ENCODE results near the gene PRRC2A. TPM values are rescaled to one million over a fixed set of nuclear protein-coding genes. Genes with fewer than 3 reads are reported as not detected.
A peak's percentile ranks its signal among the peaks of the same experiment; 100 is the strongest.

The PRRC2A gene
- total RNA-seq, 1 donor from 2014 or later, result 133 TPM

GRCh38 chr6:31609519-31610406, 10.8 kb upstream of the PRRC2A start:
- no peak overlapping the region for H3K4me3 ChIP-seq
- intact Hi-C loops (cut with DNase I), result no loop called here
- ATAC-seq (no peak), DNase-seq (no peak)
- H3K36me3 ChIP-seq, result no peaks in the 10 kb centered on the region
- H3K27ac ChIP-seq, result no peak overlapping the region
- H3K27me3 ChIP-seq (ENCODE audit: low read depth), result no peaks in the 10 kb centered on the region
- peaks cover 5% of the 10 kb centered on the region for H3K4me1 ChIP-seq
- H3K9me3 ChIP-seq, result no peaks in the 10 kb centered on the region
- TF ChIP-seq CTCF (IDR thresholded peaks at IDR 0.05), result no peak

GRCh38 chr6:31610968-31611367, 9.5 kb upstream of the PRRC2A start:
- intact Hi-C loops (cut with DNase I), result no loop called here
- no peaks in the 10 kb centered on the region for H3K36me3 ChIP-seq
- no peak for DNase-seq
- no peak overlapping the region for H3K27ac ChIP-seq
- H3K4me1 ChIP-seq, result peaks cover 5% of the 10 kb centered on the region
- no peak for TF ChIP-seq CTCF (IDR thresholded peaks at IDR 0.05)
- H3K4me3 ChIP-seq, result no peak overlapping the region
- no peaks in the 10 kb centered on the region for H3K9me3 ChIP-seq
- no peak for ATAC-seq
- no peaks in the 10 kb centered on the region for H3K27me3 ChIP-seq (ENCODE audit: low read depth)

GRCh38 chr6:31614075-31614619, 6.4 kb upstream of the PRRC2A start:
- Histone ChIP-seq H3K36me3 (no peaks in the 10 kb centered on the region), H3K27me3 (ENCODE audit: low read depth) (no peaks in the 10 kb centered on the region), H3K4me3 (peak overlapping the region; percentile 42), H3K27ac (peak overlapping the region; percentile 56), H3K9me3 (no peaks in the 10 kb centered on the region), H3K4me1 (peaks cover 5% of the 10 kb centered on the region)
- DNase-seq (peak; percentile 68), ATAC-seq (peak; percentile 66 to 79)
- no peak for TF ChIP-seq CTCF (IDR thresholded peaks at IDR 0.05)
- intact Hi-C loops (cut with DNase I), result no loop called here

- H3K27ac ChIP-seq, result peak within 1 kb of the TSS; percentile 56
- peak; percentile 20 to 40 for ATAC-seq
- intact Hi-C loops (cut with DNase I), result no loop called here
- H3K4me3 ChIP-seq, result peak within 1 kb of the TSS; percentile 42
- no peaks in the 10 kb centered on the region for H3K36me3 ChIP-seq
- H3K4me1 ChIP-seq, result peaks cover 11% of the 10 kb centered on the region
- no peaks in the 10 kb centered on the region for H3K9me3 ChIP-seq
- no peak for DNase-seq
- no peak for TF ChIP-seq CTCF (IDR thresholded peaks at IDR 0.05)
- no peaks in the 10 kb centered on the region for H3K27me3 ChIP-seq (ENCODE audit: low read depth)
Observed at GRCh38 chr6:31614684-31615578, 5.6 kb upstream of the PRRC2A start, which contains the start of gene AIF1. Gene AIF1, plus strand, starts transcription at chr6:31615234. Its CDS starts 96 bp downstream, at chr6:31615330.

GRCh38 chr6:31615748-31616147, 4.8 kb upstream of the PRRC2A start:
- intact Hi-C loops (cut with DNase I), result no loop called here
- peak overlapping the region; percentile 56 for H3K27ac ChIP-seq
- H3K27me3 ChIP-seq (ENCODE audit: low read depth), result no peaks in the 10 kb centered on the region
- DNase-seq, result no peak
- TF ChIP-seq CTCF (IDR thresholded peaks at IDR 0.05), result no peak
- no peaks in the 10 kb centered on the region for H3K36me3 ChIP-seq
- no peaks in the 10 kb centered on the region for H3K9me3 ChIP-seq
- H3K4me3 ChIP-seq, result peak overlapping the region; percentile 42
- no peak for ATAC-seq
- peaks cover 11% of the 10 kb centered on the region for H3K4me1 ChIP-seq
